Measurements from ENCODE around the gene ESPNL. TPM values are rescaled to one million over a fixed set of nuclear protein-coding genes. Genes with fewer than 3 reads are reported as not detected.

Gene ESPNL, protein sequence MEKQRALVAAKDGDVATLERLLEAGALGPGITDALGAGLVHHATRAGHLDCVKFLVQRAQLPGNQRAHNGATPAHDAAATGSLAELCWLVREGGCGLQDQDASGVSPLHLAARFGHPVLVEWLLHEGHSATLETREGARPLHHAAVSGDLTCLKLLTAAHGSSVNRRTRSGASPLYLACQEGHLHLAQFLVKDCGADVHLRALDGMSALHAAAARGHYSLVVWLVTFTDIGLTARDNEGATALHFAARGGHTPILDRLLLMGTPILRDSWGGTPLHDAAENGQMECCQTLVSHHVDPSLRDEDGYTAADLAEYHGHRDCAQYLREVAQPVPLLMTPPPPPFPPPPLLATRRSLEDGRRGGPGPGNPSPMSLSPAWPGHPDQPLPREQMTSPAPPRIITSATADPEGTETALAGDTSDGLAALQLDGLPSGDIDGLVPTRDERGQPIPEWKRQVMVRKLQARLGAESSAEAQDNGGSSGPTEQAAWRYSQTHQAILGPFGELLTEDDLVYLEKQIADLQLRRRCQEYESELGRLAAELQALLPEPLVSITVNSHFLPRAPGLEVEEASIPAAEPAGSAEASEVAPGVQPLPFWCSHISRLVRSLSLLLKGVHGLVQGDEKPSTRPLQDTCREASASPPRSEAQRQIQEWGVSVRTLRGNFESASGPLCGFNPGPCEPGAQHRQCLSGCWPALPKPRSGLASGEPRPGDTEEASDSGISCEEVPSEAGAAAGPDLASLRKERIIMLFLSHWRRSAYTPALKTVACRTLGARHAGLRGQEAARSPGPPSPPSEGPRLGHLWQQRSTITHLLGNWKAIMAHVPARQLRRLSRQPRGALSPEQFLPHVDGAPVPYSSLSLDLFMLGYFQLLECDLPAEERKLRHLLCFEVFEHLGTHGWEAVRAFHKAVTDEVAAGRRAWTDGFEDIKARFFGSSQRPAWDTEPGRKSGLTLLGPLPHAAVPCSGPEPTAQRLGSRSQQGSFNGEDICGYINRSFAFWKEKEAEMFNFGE
- total RNA-seq = under 1 TPM in 1 of 2 donors, not detected in 1; under 0.01 TPM

DNA sequence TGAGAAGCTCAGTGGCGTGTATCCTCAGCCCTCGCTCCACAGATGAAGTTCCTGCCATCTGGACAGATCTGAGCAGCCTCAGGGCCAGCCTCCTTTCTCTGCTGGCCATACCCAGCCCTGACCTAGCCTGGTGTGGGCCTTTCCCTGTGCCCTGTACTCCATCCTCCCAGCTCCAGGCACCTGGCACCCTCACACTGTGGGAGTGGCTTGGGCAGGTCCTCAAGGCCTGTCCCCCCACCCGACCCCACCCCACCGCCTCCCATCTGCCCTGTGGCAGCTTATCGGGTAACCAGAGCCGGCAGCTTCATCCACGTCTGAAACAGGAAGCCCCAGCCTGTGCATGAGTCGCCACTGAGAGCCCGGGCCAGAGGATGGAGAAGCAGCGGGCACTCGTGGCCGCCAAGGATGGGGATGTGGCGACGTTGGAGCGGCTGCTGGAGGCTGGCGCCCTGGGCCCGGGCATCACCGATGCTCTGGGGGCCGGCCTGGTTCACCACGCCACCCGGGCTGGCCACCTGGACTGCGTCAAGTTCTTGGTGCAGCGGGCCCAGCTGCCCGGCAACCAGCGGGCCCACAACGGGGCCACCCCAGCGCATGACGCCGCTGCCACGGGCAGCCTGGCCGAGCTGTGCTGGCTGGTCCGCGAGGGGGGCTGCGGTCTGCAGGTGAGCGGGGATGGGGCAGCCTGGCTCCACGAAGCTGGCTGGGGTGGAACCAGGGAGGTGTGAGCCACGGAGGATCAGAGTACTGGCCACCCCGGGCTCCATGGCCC is at the start of gene ESPNL:
TSS of gene ESPNL (plus strand) at position 292 of the 772 bp plus-strand sequence. CDS start at position 372, 80 bp downstream.

DNA sequence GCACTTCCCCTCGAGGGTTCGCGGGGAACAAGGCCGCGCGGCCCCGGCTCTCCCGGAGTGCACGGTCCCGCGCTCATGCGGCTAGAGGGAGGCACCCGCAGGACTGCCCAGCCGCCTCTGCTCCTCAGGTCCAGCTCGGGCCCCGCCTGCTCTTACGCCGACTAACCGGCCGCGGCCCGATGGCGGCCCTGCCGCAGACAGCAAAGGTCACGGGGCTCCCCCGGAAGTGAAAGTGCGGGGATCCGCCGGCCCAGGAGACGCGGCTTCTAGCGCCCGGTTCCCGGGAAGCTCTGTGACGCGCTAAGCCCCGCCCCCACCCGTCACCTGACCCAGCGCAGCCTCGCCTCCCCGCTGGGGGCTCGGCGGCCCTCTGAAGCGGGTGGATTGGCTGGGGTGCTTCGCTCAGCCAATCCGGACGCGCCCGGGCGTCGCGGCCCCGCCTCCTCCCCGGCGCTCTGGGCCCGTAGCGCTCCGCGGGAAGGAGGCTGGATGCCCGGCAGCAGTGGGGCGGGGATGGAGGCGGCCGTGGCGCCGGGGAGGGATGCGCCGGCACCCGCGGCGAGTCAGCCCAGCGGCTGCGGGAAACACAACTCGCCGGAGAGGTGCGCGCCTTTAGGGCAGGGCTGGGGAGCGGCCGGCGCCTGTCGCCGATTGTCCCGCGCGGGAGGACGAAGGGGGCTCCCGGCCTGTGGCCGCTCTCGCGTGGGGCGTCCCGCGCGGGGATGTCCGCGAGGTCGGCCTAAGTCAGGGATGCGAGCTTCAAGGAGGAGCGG is 39.4 kb upstream of the ESPNL start, which contains the start of gene SCLY:
TSS of gene SCLY (plus strand) at position 460 of the 773 bp plus-strand sequence. CDS start at position 514, 54 bp downstream.

DNA sequence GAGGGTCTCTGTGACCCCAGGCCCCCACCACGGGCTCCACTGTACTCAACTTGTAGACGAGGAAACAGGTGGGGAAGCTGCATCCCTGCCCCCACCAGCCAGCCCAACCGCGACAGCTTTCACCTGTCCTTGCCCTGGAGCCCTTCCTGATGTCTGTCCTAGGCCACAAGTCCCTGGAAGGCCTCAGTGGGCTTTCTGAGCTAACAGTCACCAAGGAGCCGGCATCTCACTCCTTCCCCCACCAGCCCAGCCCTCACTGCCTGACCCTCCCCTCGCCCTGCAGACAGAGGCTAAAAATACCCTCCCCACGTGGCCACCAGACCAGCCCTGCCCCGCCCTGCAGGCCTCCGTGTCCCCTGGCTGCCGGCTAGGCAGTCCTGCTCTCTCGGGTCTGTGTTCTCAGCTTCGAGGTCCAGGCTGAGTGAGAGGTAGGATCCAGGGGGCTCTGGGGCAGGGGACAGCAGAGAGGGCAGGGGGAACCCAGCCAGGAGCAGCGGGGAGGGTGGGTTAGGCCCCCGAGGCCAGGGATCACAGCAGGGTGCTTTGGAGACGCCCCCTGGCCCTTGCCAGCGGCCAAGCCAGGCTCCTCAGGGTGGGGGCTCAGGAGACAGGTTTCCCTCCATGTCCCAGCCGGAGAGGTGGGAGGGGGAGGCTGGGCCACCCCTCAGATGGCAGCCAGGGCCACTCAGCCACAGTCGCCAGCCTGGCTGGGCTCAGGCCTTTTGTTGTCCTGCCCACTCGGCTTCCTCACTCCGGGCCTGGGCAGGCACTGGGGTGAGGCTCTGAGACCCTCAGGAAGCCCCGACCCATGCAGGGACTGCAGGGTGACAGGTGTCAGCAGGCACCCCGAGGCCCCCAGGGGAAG is 38.4 kb downstream of the ESPNL start, which contains the start of gene KLHL30:
TSS of gene KLHL30 (plus strand) at position 338 of the 865 bp plus-strand sequence. CDS start 2,087 bp downstream, outside the sequence.

DNA sequence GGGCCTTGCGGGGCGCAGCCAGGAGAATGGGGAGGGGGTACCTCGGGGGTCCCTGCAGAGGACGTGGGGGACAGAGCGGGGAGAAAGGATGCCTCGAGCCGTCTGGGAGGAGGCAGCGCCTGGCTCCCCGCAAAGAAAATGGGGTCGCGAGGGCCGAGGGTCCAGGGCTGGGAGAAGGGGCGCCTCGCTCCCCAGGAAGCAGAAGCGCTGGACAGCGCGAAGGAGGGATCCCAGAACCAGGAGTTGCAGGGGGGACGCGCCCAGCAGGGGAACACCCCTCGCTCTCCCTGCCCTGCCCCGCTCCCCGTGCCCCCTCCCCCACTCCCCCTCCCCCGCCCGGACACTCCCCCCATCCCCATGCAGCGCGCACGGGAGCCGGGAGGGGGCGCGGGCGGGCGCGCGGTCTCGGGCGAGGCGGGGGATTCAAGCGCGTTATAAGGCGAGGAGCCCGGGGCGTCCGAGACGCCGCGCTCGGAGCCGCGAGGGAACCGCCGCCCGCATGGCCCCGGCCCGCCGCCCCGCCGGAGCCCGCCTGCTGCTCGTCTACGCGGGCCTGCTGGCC is 58.5 kb downstream of the ESPNL start, which contains the start of gene ERFE:
TSS of gene ERFE (plus strand) at position 462 of the 562 bp plus-strand sequence. CDS start at position 500, 38 bp downstream.

Other genes starting within 250 kb of the ESPNL start
- 10 to 100 TPM in 1 of 2 donors, under 1 TPM in 1; 0.33 to 11.0 TPM for gene RAMP1, start 240.7 kb upstream of the ESPNL start, total RNA-seq
- gene UBE2F, start 133.3 kb upstream of the ESPNL start, total RNA-seq = 10 to 100 TPM; 55.9 to 58.2 TPM
- 10 to 100 TPM; 13.4 to 37.6 TPM for gene SCLY, start 39.3 kb upstream of the ESPNL start, total RNA-seq
- gene KLHL30, start 38.3 kb downstream of the ESPNL start, total RNA-seq = not detected
- 1 to 10 TPM in 1 of 2 donors, under 1 TPM in 1; 0.34 to 2.0 TPM for gene ERFE, start 58.6 kb downstream of the ESPNL start, total RNA-seq
- gene ILKAP, start 103.4 kb downstream of the ESPNL start, total RNA-seq = 10 to 100 TPM; 73.0 to 91.2 TPM
- 100 to 1,000 TPM; 118 to 159 TPM for gene HES6, start 139.7 kb downstream of the ESPNL start, total RNA-seq
- 1 to 10 TPM in 1 of 2 donors, under 1 TPM in 1; 0.34 to 2.0 TPM for gene PER2, start 188.3 kb downstream of the ESPNL start, total RNA-seq
- 1 to 10 TPM; 5.0 to 7.6 TPM for gene TRAF3IP1, start 220.2 kb downstream of the ESPNL start, total RNA-seq

All from melanocyte of skin (primary cell).